NCI-H1694 treated with DMSO at 0.1 percent for 48 hours (cell line): ENCODE data around the gene KLHL22.
A peak's percentile ranks its signal among the peaks of the same experiment; 100 is the strongest.

Experiments
- DNase-seq: peaks from one replicate; lab custom pipeline; 2025; lab: John Stamatoyannopoulos, UW

Gene KLHL22

DNA sequence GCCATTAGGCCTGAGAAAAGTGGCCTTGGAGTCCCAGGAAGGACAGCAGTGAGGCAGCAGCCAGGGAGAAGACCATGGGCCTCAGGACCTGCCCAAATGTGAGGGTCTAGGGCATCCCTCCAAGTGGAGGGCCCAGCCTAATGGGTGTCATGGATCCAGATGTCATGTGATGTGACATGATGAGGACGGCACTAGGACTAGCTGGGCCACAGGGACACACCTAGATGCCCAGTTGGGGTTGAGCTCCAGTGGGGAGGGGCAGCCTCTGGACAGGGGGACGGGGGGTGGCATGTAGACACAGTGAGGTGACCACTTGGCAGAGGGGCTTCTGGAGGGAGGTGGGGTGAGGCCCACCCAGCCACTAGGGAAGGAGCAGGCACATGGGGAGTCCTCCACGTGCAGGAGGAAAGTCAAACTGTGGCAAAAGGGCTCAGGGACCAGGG lies 63.3 kb downstream of the KLHL22 start:
- no peak for DNase-seq

- no peak for DNase-seq
Measured at GRCh38 chr22:20431511-20432192, 63.9 kb downstream of the KLHL22 start.

DNA sequence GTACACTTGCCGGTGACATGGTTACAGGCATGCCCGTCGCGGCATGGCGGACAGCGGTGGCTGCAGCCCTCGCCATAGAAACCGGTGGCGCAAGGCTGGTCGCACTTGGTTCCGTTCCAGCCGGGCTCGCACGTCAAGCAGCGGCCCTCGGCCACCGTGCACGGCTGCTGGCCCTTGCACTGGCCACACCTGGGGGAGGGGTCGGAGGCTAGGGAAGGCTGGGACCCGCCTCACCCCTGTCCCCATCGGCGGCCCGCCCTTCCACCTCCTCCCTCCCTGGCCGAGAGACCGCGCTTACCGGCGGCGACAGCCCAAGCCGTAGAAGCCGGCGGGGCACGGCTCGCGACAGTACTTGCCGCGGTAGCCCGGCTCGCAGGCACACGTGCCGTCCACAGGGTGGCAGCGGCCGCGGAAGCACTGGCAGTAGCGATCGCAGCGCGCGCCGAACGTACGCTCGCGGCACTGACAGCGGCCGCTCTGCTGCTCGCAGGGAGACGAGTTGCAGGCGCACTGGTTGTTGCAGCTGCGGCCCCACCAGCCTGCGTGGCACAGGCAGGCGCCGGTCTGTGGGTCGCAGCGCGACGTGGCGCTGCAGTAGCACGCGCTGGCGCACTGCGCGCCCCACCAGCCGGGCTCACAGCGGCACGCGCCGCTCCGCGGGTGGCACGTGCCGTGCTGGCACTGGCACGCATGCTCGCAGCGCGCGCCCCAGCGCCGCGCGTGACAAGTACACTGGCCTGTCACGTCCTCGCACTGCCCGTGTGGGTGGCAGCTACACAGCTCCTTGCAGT lies 64.7 kb downstream of the KLHL22 start:
- peak; percentile 34 for DNase-seq

DNA sequence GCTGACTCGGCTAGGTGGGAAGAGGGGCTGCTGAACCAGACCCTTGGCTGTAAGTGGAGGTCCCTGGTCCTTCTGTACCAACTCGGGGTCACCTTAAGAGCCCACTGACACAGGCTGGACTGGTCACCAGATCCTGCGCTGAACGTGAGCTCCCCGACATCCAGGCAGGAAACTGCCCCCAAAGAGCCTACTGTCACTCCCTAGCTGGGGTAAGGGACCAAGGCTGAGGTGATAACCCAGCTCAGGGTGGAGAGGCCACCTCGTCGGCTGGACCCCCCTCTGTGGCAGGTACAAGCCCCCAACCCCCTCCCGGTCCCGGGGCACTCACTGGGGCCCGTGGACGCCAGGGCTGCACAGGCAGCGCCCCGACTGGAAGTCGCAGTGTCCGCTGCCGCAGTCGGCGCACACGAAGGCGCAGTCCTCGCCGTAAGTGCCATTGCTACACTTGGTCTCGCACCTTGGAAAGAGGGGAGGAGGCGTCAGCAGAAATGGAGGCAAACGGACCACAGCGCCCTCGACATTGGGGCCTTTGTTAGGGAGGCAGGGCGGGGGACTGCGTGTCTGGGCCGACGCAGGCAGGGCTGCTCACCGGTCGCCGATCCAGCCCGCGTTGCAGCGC lies 65.4 kb downstream of the KLHL22 start:
- no peak for DNase-seq

DNA sequence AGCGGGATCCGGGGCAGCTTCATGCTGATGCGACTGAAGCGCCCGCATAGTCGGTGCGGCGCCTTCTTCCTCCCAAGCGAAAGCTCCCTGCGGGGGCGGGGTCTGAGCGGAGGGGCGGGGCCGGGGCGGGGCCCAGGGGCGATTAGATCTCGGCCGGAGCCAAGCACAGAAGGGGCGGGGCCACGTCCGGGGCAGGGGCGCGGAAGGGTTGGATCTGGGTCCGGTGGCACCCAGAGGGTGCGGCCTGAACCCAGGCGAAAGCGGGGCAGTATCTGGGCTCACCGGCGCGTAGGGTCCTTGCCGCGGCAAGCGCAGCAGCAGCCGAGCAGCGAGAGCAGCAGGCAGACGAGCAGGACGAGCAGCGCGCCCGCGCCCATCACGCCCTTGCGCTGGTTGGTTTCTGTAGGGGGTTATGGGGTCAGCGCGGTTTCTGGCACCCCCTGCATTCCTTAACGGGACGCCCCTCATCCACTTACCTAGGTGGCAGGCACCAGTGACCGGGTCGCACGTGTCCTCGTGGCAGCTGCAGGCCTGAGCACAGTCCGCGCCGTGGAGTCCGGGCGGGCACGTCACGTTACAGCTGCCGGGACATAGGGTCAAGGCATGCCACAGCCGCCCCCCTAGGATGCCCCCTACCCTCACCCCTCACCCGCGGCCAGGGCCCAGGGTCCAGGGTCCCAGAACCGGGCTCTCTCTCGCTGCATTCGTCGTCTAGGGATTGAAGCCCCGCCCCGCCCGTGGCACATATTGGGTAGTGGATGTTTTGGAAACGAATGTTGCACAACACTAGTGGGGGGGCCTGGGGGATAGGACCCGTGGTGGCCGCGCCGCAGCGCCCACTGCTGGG lies 66.1 kb downstream of the KLHL22 start:
- DNase-seq, result no peak

DNA sequence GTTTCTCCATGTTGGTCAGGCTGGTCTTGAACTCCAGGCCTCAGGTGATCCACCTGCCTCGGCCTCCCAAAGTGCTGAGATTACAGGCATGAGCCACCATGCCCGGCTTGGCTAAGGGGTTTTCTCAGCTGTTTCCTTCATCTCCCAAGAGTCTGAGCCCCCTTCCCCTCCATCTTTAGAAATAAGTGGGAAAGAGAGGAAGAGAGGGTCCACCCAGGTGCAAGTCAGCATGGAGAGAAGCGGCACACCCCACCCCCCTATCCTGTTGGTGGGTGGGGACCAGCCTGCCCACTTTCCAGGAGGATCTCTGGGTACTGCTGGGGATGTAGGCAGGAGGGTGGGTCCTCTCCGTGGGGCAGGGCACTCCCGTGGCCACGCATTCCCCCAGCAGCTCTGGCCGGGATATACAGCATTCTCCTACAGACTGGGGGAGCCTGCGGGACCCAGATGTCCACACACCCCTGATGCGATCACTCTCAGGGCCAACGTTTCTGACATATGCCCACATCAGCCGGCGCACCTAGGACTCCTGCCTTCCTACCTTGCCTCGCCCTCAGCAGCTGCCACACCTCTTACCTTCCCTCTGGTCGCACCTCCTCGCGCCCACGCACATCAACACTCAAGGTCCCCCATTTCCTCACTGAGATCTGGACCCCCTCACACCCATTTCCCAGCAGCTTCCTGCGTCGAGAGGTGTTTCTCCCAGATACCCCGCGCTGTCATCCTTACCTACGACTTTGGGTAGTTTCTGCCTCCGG lies 66.9 kb downstream of the KLHL22 start:
- no peak for DNase-seq

DNA sequence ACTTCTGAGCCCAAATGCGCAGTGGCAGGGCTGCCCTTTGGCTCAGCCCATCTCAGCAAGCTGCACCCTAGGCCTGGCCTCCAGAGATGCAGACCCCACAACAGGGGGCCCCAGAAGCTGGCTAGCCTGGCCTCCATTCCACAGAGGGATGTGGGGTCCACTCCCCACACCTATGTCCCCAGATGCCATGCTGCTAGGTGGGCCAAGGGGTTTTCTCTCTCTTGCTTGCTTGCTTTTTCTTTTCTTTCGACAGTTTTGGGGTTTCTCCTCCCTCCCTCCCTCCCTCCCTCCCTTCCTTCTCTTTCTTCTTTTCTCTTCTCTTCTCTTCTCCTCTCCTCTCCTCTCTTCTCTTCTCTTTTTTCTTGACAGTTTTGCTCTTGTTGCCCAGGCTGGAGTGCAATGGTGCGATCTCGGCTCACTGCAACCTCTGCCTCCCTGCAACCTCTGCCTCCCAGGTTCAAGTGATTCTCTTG lies 67.6 kb downstream of the KLHL22 start:
- no peak for DNase-seq

DNA sequence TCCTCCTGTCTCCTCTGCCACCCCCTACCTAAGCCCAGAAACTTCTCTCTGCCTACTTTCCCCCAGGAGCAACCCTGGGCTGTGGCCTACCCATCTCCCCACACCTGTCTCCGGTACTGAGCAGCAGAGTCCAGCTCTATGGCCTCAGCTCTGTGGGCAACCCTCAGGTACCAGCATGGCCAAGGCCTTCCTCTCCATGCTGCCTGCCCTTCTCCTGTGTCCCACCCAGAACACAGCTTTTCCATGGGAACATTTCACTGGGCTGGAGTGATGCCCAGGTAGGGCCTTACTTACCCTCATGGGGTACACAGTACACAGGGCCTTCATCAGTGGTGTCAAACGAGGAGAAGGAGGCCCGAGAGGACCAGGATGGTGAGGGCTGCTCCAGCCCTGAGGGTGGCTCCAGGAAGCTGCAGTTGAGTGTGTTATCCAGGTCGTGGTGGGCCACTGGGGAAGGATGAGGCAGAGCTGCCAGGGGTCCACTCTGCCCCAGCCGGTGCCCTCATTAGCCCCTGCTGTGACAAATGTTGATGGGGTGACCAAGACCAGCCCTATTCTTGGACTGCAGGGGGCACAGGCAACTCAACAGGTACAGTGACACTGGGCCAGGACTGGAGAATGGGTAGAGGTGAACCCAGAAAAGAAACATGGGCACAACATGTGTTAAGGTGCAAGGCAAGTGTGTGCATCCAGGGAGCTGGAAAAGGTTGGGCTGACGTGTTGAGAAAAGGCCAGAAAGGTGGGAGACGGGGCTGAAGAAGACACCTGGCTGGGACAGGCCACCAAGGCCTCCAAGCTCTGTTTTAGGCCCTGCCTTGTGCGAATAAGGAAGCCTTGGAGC lies 68.3 kb downstream of the KLHL22 start:
- no peak for DNase-seq

DNA sequence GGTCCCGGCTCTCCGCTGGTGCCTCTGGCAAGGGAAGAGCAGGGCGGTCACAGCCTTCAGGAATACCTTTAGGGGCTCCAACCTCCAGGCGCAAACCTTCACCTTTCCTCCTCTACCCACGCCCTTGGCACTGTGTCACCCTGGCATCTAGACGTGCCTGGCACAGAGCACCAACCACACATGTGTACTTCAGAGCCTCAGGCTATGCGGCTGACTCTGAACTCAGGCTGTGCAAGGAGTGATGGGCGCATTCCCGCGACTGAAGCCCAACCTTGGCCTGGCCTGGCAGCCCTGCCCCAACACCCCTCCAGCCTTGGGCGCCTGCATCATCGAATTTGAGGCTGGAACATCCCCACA lies 69.4 kb downstream of the KLHL22 start:
- DNase-seq, result no peak

GRCh38 chr22:20425566-20426258 lies 69.9 kb downstream of the KLHL22 start:
- DNase-seq, result no peak

DNA sequence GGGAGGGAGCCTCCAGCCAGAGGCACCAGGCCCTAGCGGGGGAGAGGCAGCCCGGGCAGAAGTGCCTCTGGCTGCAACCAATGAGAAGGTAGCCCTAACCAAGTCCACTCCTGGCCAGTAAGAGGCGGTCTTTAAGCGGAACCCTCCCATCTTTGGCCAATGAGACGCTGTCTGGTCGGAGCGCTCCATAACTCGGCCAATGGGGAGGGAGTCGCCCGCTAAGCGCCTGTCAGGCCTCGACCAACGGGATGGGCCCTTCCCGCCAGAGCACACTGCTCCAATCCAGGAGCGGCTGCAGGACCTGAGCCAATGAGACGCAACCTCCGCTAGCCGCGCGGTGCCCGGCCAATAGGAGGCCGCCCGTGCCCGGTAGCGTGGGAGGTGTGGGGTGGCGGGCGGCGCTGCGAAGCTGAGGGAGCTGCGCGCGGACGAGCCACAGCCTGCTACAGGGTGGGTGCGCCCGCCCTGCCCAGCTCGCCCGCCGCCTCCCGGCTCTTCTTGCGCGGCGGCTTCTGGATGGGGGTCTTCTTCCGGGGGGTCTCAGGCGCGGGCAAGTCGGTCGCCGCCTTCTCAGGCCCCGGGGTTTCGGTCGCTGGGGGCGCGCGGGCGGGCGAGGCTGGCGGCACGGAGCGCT lies 70.5 kb downstream of the KLHL22 start:
- DNase-seq, result no peak

DNA sequence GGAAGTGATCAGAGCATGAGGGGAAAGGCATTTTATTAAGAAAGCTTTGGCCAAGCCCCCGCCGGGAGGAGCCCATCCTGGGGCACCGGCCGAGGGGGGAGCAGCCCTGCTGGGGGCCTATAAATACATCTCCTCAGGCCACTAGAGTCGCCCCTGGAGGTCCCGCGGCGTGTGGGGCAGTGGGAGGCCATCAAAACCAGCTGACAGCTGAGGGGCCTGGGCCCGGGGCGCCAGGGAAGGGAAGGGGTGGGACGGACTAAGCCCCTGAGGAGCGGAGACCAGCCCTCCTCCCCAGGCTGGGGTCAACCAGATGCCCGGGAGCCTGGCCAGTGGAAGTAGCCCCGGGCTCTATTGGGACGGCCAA lies 71.0 kb downstream of the KLHL22 start:
- no peak for DNase-seq

DNA sequence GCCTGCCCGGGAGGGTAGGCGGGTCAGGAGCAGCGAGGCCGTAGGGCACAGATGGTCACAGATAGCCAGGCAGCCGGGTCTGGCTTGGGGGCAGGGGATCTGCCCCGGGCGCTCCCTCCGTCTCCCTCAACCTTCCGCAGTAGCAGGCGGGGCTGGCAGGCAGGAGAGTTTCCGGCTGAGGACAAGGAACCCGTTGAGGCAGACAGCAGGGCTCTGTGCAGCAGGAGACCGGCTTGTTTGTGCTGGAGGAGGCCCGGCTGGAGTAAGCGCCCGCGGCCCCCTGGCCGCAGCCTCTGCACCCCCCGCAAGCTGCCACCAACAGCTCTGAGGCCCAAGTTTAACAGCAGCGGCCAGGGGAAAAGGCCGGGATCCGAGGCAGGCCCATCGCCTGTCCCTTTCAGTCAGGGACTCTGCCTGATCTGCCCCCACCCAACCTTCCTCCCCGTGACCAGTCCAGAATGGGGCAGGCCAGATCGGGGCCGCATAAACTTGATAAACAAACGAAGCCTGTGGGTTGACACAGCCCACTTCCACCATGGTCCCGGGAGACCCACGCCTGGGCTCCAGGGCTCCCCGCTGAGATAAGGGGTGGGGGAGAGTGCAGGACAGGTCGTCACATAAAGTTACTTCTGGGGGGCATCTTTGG lies 71.6 kb downstream of the KLHL22 start:
- DNase-seq, result no peak

DNA sequence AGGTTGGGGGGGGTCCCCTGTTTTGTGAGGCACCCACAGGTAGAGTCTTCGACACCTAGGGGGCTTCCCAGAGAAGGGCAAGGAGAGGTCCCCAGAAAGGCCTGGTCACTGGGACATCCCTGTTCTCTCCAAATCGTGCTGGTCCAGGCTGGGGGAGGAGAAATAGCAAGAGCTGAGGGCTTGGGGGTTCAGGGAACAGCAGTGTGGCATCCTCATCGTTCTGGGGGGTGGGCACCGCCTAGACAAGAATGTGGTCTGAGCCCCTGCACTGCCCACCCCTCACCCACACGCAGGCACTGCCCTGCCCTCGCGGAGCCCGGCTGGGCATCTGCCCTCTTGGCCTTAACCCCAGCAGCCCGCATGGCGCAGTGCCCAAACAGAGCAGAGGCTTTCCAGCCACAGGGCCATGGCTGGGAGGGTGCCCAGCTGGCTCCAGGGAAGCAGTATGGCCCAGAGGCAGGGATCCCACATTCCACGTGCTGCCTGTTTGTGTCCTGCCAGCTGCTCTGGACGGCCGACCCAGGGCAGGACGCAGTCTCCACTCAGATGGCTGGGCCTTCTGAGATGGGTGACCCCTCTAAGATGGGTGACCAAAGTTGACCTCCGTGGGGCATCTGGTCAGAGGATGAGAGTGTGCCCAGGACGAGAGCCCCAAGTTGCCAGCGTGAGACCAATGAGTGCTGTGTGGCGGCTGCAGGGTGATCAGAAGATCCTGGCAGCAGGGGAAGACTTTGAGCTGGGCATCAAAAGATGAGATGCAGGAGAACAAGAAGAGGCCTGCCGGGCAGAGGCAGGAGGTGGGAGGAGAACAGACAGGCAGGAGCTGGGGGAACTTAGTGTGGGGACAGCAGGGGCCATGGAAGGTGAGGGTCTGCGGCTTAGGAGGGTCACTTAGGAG lies 72.3 kb downstream of the KLHL22 start:
- DNase-seq, result no peak

- DNase-seq, result peak; percentile 13
Measured at GRCh38 chr22:20422271-20423007, 73.2 kb downstream of the KLHL22 start.

- DNase-seq, result no peak
Measured at GRCh38 chr22:20421507-20421874, 74.1 kb downstream of the KLHL22 start.

GRCh38 chr22:20420157-20420842 lies 75.3 kb downstream of the KLHL22 start:
- no peak for DNase-seq
